OCI-LY3 (cell line): Measurements from ENCODE around the gene SLC22A14.
"Not testable (repeated sequence)": the region's sequence is repeated elsewhere in the genome, so short reads cannot be mapped to it uniquely, and the experiment has no call there.

Source experiments
- H2AFZ ChIP-seq: fragments of 200-600, 300-600 bp; shearing (Covaris generic); 2 replicates; pipeline ENCODE4 v1.6.0; 2014; ENCODE audit warnings: antibody characterized with exemption, low read depth, low read length
- H3K27ac ChIP-seq: fragments of 200-600, 300-600 bp; sonication (generic); 2 replicates; pipeline ENCODE4 v1.5.1; 2014; ENCODE audit warnings: mild to moderate bottlenecking, low read length, moderate library complexity, mixed read lengths
- H3K27me3 ChIP-seq: fragments of 200-600, 300-600 bp; sonication (generic); 2 replicates; pipeline ENCODE4 v1.6.1; 2014; ENCODE audit warnings: low read depth, low read length, mixed read lengths
- H3K36me3 ChIP-seq: fragments of 200-600, 300-600 bp; sonication (generic); replicated peaks from 2 replicates; pipeline ENCODE3; 2014; ENCODE audit warnings: low read depth, low read length, mixed read lengths
- H3K4me1 ChIP-seq: fragments of 300-600, 200-600 bp; sonication (generic); 2 replicates; pipeline ENCODE4 v1.6.1; 2014; ENCODE audit warnings: low read length, mixed read lengths
- H3K4me2 ChIP-seq: fragments of 200-600, 300-600 bp; sonication (generic); 2 replicates; pipeline ENCODE4 v1.6.1; 2014; ENCODE audit warnings: low read length, mixed read lengths
- H3K4me3 ChIP-seq: fragments of 300-600, 200-600 bp; sonication (generic); 2 replicates; pipeline ENCODE4 v1.5.1; 2014; ENCODE audit warnings: antibody characterized with exemption, mild to moderate bottlenecking, low read length, moderate library complexity
- H3K79me2 ChIP-seq: fragments of 300-600, 200-600 bp; shearing (Covaris generic); 2 replicates; pipeline ENCODE4 v1.6.1; 2014; ENCODE audit warnings: mild to moderate bottlenecking, low read length, mixed read lengths
- H3K9ac ChIP-seq: fragments of 300-600, 200-600 bp; shearing (Covaris generic); 2 replicates; pipeline ENCODE4 v1.6.0; 2014; ENCODE audit warnings: mild to moderate bottlenecking, low read length, moderate library complexity
- H3K9me3 ChIP-seq: fragments of 200-600, 300-600 bp; shearing (Covaris generic); 2 replicates; pipeline ENCODE4 v1.6.1; 2014; ENCODE audit warnings: low read length, mixed read lengths; ENCODE audit not compliant: insufficient read depth
- H4K20me1 ChIP-seq: fragments of 200-600, 300-600 bp; sonication (generic); 2 replicates; pipeline ENCODE4 v1.6.1; 2016; ENCODE audit warnings: low read length, mixed read lengths; ENCODE audit not compliant: insufficient read depth
- EZH2phosphoT487 ChIP-seq: fragments of 200-600 bp; shearing (Covaris generic); IDR thresholded peaks from 2 replicates; pipeline ENCODE4 v1.6.1; 2018; ENCODE audit warnings: antibody characterized with exemption, mixed run types, low read depth
- TF ChIP-seq, protein P1 (sequence below): fragments of 200-600, 300-600 bp; sonication (generic); IDR thresholded peaks from 2 replicates; pipeline ENCODE4 v1.5.1; 2014; ENCODE audit warnings: antibody characterized with exemption, low read length, low read depth

SLC22A14 gene

DNA sequence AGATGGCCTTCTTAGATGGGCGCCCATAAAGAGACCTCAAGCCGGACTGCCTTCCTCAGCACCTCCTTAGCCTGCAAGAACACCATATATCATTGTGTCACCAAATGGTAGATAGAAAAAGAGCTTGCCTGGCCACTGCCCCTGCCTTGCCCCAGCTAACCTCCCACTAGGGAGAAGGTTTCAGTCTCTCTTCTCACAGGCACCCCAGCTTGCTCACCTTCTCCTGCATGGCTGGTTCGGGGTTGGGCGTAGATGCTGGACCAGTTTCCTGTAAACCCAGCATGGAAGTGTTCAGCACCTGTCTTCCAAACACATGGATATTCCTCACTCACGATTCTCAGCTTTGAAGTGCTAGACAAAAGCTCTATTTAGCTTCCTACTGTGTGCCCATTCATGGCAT lies 3.3 kb upstream of the SLC22A14 start:
- no peak overlapping the region for H3K4me2 ChIP-seq
- H2AFZ ChIP-seq: no peak overlapping the region
- no peak overlapping the region for H3K9ac ChIP-seq
- H3K9me3 ChIP-seq: no peaks in the 10 kb centered on the region
- H3K27ac ChIP-seq: no peak overlapping the region
- no peaks in the 10 kb centered on the region for H4K20me1 ChIP-seq
- no peaks in the 10 kb centered on the region for H3K36me3 ChIP-seq
- no peaks in the 10 kb centered on the region for H3K27me3 ChIP-seq
- no peaks in the 10 kb centered on the region for H3K79me2 ChIP-seq
- peaks cover 13% of the 10 kb centered on the region for H3K4me1 ChIP-seq
- no peak overlapping the region for H3K4me3 ChIP-seq
- TF ChIP-seq, protein P1, sequence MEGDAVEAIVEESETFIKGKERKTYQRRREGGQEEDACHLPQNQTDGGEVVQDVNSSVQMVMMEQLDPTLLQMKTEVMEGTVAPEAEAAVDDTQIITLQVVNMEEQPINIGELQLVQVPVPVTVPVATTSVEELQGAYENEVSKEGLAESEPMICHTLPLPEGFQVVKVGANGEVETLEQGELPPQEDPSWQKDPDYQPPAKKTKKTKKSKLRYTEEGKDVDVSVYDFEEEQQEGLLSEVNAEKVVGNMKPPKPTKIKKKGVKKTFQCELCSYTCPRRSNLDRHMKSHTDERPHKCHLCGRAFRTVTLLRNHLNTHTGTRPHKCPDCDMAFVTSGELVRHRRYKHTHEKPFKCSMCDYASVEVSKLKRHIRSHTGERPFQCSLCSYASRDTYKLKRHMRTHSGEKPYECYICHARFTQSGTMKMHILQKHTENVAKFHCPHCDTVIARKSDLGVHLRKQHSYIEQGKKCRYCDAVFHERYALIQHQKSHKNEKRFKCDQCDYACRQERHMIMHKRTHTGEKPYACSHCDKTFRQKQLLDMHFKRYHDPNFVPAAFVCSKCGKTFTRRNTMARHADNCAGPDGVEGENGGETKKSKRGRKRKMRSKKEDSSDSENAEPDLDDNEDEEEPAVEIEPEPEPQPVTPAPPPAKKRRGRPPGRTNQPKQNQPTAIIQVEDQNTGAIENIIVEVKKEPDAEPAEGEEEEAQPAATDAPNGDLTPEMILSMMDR: no peak
- no peak for TF ChIP-seq EZH2phosphoT487

DNA sequence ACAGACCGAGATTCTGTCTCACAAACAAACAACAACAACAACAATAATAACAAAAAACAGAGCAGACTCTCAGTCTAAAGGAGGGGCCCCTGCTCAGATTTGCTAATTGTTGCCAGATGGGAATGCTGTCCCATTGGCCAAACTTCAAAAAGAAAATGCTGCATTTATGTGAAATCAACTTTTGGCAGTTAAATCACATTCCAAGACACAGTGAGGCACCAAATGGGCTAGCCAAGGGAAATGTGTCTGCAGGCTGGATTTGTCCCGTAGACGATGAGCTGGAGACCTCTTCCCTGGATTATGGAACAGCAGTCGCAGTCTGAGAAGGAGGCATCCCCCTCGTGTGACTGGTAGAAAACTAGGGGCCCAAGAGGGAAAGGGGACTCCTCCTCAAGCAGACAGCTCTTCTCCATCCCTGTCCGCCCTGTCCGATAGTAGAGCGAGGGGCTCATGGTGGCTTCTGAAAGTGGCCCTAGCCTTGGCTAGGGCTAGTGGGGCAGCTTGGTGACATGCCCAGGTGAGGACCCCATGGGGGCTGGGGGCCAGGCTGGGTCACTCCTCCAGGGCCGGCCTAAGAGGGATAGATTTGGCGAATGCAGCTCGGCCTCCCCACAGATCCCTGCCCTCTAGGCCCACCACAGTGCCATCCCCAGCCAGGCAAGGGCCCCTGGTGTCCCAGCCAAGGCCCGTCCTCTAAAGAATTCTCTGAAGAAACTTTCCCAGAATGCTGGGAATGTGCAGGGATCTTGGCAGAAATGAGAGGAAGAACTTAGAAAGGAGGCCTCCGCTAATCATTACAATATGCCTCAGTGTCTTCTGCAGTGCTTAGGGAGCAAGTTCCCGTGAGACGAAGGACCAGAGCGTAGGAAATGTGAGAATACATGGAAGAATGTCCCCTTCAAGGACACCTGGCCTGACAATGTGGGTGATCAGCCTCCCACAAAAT lies 2.0 kb downstream of the SLC22A14 start:
- H3K27ac ChIP-seq: no peak overlapping the region
- no peaks in the 10 kb centered on the region for H3K36me3 ChIP-seq
- no peak overlapping the region for H3K4me3 ChIP-seq
- no peak overlapping the region for H3K9ac ChIP-seq
- no peaks in the 10 kb centered on the region for H4K20me1 ChIP-seq
- no peaks in the 10 kb centered on the region for H3K9me3 ChIP-seq
- TF ChIP-seq EZH2phosphoT487: no peak
- TF ChIP-seq, protein P1: no peak
- no peaks in the 10 kb centered on the region for H3K79me2 ChIP-seq
- no peak overlapping the region for H3K4me2 ChIP-seq
- no peak overlapping the region for H2AFZ ChIP-seq
- H3K27me3 ChIP-seq: no peaks in the 10 kb centered on the region
- peaks cover 13% of the 10 kb centered on the region for H3K4me1 ChIP-seq

DNA sequence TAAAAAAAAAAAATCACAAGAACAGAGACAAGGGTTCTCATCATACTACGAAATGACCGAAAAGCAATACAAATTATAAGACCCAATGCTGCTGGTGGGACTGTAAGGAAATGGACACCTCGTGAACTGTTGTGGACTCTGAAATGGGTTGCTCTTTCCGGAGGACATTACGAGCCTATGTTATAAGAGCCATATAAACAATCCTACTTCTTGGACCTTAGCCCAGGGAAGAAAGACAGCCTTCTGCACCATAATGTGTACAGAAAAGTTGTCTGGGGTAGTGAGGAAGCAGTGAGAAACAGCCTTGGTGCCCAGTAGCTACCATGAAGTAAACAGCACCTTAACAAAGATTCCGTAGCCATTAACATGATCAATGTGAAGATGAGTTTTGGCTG lies 2.7 kb downstream of the SLC22A14 start:
- H3K79me2 ChIP-seq: no peaks in the 10 kb centered on the region
- H3K4me2 ChIP-seq: no peak overlapping the region
- no peak overlapping the region for H2AFZ ChIP-seq
- no peaks in the 10 kb centered on the region for H3K27me3 ChIP-seq
- H3K4me1 ChIP-seq: peaks cover 13% of the 10 kb centered on the region
- H3K27ac ChIP-seq: no peak overlapping the region
- no peak overlapping the region for H3K9ac ChIP-seq
- no peaks in the 10 kb centered on the region for H3K9me3 ChIP-seq
- no peaks in the 10 kb centered on the region for H3K36me3 ChIP-seq
- no peaks in the 10 kb centered on the region for H4K20me1 ChIP-seq
- TF ChIP-seq, protein P1: no peak
- no peak for TF ChIP-seq EZH2phosphoT487
- H3K4me3 ChIP-seq: no peak overlapping the region

DNA sequence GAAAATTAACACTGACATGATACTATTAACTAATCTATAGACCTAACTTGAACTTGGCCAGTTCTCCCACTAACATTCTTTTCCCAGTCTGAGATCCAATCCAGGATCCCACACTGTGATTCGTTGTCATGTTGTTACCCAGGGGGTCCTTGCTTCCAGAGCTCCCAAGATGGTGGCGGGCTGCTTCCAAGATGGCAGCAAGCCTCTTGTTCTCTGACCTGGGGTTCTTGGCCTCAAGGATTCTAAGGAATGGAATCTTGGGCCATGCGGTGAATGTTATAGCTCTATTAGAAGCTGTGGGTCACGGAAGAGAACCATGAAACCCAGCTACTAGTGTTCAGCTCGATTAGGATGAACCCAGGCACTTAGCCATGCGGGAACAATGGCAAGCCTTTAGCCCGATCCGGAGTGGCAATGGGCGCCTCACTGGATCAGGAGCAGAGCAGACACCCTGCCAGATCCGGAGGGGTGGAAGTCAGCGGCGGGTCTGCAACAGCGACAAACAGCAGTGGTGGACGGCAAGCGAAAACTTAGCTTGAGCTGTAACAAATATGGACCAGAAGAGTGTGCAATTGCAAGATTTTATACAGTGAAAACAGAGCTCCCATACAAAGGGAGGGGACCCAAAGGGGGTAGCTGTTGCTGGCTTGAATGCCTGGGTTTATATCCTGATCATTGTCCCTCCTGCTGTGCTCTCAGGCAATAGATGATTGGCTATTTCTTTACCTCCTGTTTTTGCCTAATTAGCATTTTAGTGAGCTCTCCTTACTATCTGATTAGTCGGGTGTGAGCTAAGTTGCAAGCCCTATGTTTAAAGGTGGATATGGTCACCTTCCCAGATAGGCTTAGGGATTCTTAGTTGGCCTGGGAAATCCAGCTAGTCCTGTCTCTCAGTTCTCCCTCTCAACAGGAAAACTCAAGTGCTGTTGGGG lies 7.5 kb downstream of the SLC22A14 start:
- not testable (repeated sequence) for H3K4me1 ChIP-seq, H3K9me3 ChIP-seq, H2AFZ ChIP-seq, H3K4me2 ChIP-seq, H4K20me1 ChIP-seq, H3K27ac ChIP-seq, H3K27me3 ChIP-seq, H3K36me3 ChIP-seq, H3K79me2 ChIP-seq, H3K9ac ChIP-seq, H3K4me3 ChIP-seq

DNA sequence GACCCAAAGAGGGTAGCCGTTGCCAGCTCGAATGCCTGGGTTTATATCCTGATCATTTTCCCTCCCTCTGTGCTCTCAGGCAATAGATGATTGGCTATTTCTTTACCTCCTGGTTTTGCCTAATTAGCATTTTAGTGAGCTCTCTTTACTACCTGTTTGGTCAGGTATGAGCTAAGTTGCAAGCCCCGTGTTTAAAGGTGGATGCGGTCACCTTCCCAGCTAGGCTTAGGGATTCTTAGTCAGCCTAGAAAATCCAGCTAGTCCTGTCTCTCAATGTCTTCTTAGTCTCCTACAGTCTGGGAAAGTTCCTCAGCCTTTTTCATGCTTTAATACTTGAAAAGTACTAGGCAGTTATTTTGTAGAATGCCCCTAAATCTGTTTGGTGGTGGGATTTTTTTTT lies 15.0 kb downstream of the SLC22A14 start:
- H3K36me3 ChIP-seq, H3K4me1 ChIP-seq, H3K79me2 ChIP-seq, H4K20me1 ChIP-seq, H2AFZ ChIP-seq, H3K4me2 ChIP-seq, H3K9me3 ChIP-seq, H3K27me3 ChIP-seq, H3K27ac ChIP-seq, H3K9ac ChIP-seq, H3K4me3 ChIP-seq: not testable (repeated sequence)
